ENCODE data around the gene TNFRSF17. TPM values are rescaled to one million over a fixed set of nuclear protein-coding genes. Genes with fewer than 3 reads are reported as not detected.

The TNFRSF17 gene
- total RNA-seq, 2 donors from 2014 or later = not detected

- no peak for DNase-seq (ENCODE audit: low spot score)
- H3K27me3 Mint-ChIP-seq = no peaks in the 10 kb centered on the region
- H3K36me3 Mint-ChIP-seq = no peaks in the 10 kb centered on the region
- no peaks in the 10 kb centered on the region for H3K4me1 Mint-ChIP-seq (ENCODE audit: low read depth in 2 of 2)
- H3K9me3 Mint-ChIP-seq = no peaks in the 10 kb centered on the region
- no peak overlapping the region for H3K27ac Mint-ChIP-seq
- no peak for ATAC-seq
- H3K4me3 Mint-ChIP-seq = no peak overlapping the region
These were observed 37.5 kb downstream of the TNFRSF17 start for GRCh38 chr16:12002447-12003006.

- no peak overlapping the region for H3K4me3 Mint-ChIP-seq
- H3K4me1 Mint-ChIP-seq (ENCODE audit: low read depth in 2 of 2) = no peaks in the 10 kb centered on the region
- H3K9me3 Mint-ChIP-seq = no peaks in the 10 kb centered on the region
- DNase-seq (ENCODE audit: low spot score) (no peak), ATAC-seq (no peak)
- no peaks in the 10 kb centered on the region for H3K27me3 Mint-ChIP-seq
- H3K36me3 Mint-ChIP-seq = no peaks in the 10 kb centered on the region
- no peak overlapping the region for H3K27ac Mint-ChIP-seq
These were observed 41.6 kb downstream of the TNFRSF17 start for GRCh38 chr16:12006637-12007036.

GRCh38 chr16:12009462-12009861 lies 44.5 kb downstream of the TNFRSF17 start:
- no peaks in the 10 kb centered on the region for H3K4me1 Mint-ChIP-seq (ENCODE audit: low read depth in 2 of 2)
- H3K27ac Mint-ChIP-seq = no peak overlapping the region
- ATAC-seq = no peak
- no peaks in the 10 kb centered on the region for H3K27me3 Mint-ChIP-seq
- H3K9me3 Mint-ChIP-seq = no peaks in the 10 kb centered on the region
- no peak overlapping the region for H3K4me3 Mint-ChIP-seq
- no peaks in the 10 kb centered on the region for H3K36me3 Mint-ChIP-seq
- DNase-seq (ENCODE audit: low spot score) = no peak

GRCh38 chr16:12009922-12010321 lies 44.9 kb downstream of the TNFRSF17 start:
- DNase-seq (ENCODE audit: low spot score) (no peak), ATAC-seq (no peak)
- Mint-ChIP-seq H3K27me3 (no peaks in the 10 kb centered on the region), H3K4me3 (no peak overlapping the region), H3K27ac (no peak overlapping the region), H3K36me3 (no peaks in the 10 kb centered on the region), H3K9me3 (no peaks in the 10 kb centered on the region), H3K4me1 (ENCODE audit: low read depth in 2 of 2) (no peaks in the 10 kb centered on the region)

GRCh38 chr16:12010388-12011251 lies 45.6 kb downstream of the TNFRSF17 start:
- no peak for ATAC-seq
- no peak overlapping the region for H3K4me3 Mint-ChIP-seq
- no peaks in the 10 kb centered on the region for H3K27me3 Mint-ChIP-seq
- H3K36me3 Mint-ChIP-seq = no peaks in the 10 kb centered on the region
- no peak overlapping the region for H3K27ac Mint-ChIP-seq
- H3K4me1 Mint-ChIP-seq (ENCODE audit: low read depth in 2 of 2) = no peaks in the 10 kb centered on the region
- H3K9me3 Mint-ChIP-seq = no peaks in the 10 kb centered on the region
- no peak for DNase-seq (ENCODE audit: low spot score)

- H3K4me3 Mint-ChIP-seq = no peak overlapping the region
- H3K4me1 Mint-ChIP-seq (ENCODE audit: low read depth in 2 of 2) = peaks cover 2 to 3% of the 10 kb centered on the region in 2 donors
- no peak for DNase-seq (ENCODE audit: low spot score)
- no peaks in the 10 kb centered on the region for H3K36me3 Mint-ChIP-seq
- no peaks in the 10 kb centered on the region for H3K9me3 Mint-ChIP-seq
- no peaks in the 10 kb centered on the region for H3K27me3 Mint-ChIP-seq
- no peak overlapping the region for H3K27ac Mint-ChIP-seq
- ATAC-seq = no peak
These were observed 46.6 kb downstream of the TNFRSF17 start for GRCh38 chr16:12011565-12011964.

GRCh38 chr16:12016291-12016947 lies 51.4 kb downstream of the TNFRSF17 start:
- H3K4me1 Mint-ChIP-seq (ENCODE audit: low read depth in 2 of 2) = peaks cover 3 to 4% of the 10 kb centered on the region in 2 donors
- no peaks in the 10 kb centered on the region for H3K9me3 Mint-ChIP-seq
- no peak for ATAC-seq
- DNase-seq (ENCODE audit: low spot score) = no peak
- no peak overlapping the region for H3K4me3 Mint-ChIP-seq
- no peak overlapping the region for H3K27ac Mint-ChIP-seq
- H3K36me3 Mint-ChIP-seq = no peaks in the 10 kb centered on the region
- no peaks in the 10 kb centered on the region for H3K27me3 Mint-ChIP-seq

GRCh38 chr16:12017558-12017957 lies 52.5 kb downstream of the TNFRSF17 start:
- no peak overlapping the region for H3K27ac Mint-ChIP-seq
- H3K9me3 Mint-ChIP-seq = no peaks in the 10 kb centered on the region
- H3K4me3 Mint-ChIP-seq = no peak overlapping the region
- DNase-seq (ENCODE audit: low spot score) (no peak), ATAC-seq (no peak)
- H3K36me3 Mint-ChIP-seq = no peaks in the 10 kb centered on the region
- H3K27me3 Mint-ChIP-seq = no peaks in the 10 kb centered on the region
- H3K4me1 Mint-ChIP-seq (ENCODE audit: low read depth in 2 of 2) = peaks cover 3 to 4% of the 10 kb centered on the region in 2 donors

Other genes starting within 250 kb of the TNFRSF17 start
- 10 to 100 TPM; 62.4 to 73.2 TPM for gene TXNDC11, start 222.4 kb upstream of the TNFRSF17 start, total RNA-seq
- 100 to 1,000 TPM; 114 to 136 TPM for gene ZC3H7A, start 168.0 kb upstream of the TNFRSF17 start, total RNA-seq
- 100 to 1,000 TPM; 175 to 205 TPM for gene RSL1D1, start 113.7 kb upstream of the TNFRSF17 start, total RNA-seq
- gene GSPT1, start 49.3 kb upstream of the TNFRSF17 start, total RNA-seq = 100 to 1,000 TPM; 127 to 175 TPM
- 10 to 100 TPM; 19.9 to 35.5 TPM for gene NPIPB2, start 23.2 kb upstream of the TNFRSF17 start, total RNA-seq
- 10 to 100 TPM; 18.9 to 37.4 TPM for gene SNX29, start 11.5 kb downstream of the TNFRSF17 start, total RNA-seq